NCI-H510A treated with DMSO at 0.1 percent for 48 hours (cell line): Measurements from ENCODE around the gene PHACTR2.
"Not testable (repeated sequence)": the region's sequence is repeated elsewhere in the genome, so short reads cannot be mapped to it uniquely, and the experiment has no call there.

Experiments
- DNase-seq: peaks from one replicate; lab custom pipeline; 2025; lab: John Stamatoyannopoulos, UW

The PHACTR2 gene

GRCh38 chr6:143677891-143678791 lies at the start of gene PHACTR2:
TSS of gene PHACTR2 (plus strand) at chr6:143677965. CDS start at chr6:143678164, 199 bp downstream.
- no peak for DNase-seq

GRCh38 chr6:143629104-143630080 lies 48.4 kb upstream of the PHACTR2 start:
- DNase-seq = no peak

GRCh38 chr6:143631196-143631595 lies 46.6 kb upstream of the PHACTR2 start:
- not testable (repeated sequence) for DNase-seq

GRCh38 chr6:143632894-143633293 lies 44.9 kb upstream of the PHACTR2 start:
- no peak for DNase-seq

- DNase-seq = no peak
These were observed 43.3 kb upstream of the PHACTR2 start for GRCh38 chr6:143634486-143634885.

- DNase-seq = no peak
These were observed 40.1 kb upstream of the PHACTR2 start for GRCh38 chr6:143637691-143638090.

- DNase-seq = no peak
These were observed 35.4 kb upstream of the PHACTR2 start for GRCh38 chr6:143642403-143642802.

GRCh38 chr6:143647191-143647590 lies 30.6 kb upstream of the PHACTR2 start:
- DNase-seq = no peak

GRCh38 chr6:143647732-143648131 lies 30.0 kb upstream of the PHACTR2 start:
- no peak for DNase-seq

- not testable (repeated sequence) for DNase-seq
These were observed 28.4 kb upstream of the PHACTR2 start for GRCh38 chr6:143649319-143649718.

- DNase-seq = not testable (repeated sequence)
These were observed 26.4 kb upstream of the PHACTR2 start for GRCh38 chr6:143651328-143651727.

GRCh38 chr6:143652841-143653331 lies 24.9 kb upstream of the PHACTR2 start:
- no peak for DNase-seq

GRCh38 chr6:143655541-143655940 lies 22.2 kb upstream of the PHACTR2 start:
- no peak for DNase-seq

- no peak for DNase-seq
These were observed 21.7 kb upstream of the PHACTR2 start for GRCh38 chr6:143656026-143656425.

- DNase-seq = no peak
These were observed 20.0 kb upstream of the PHACTR2 start for GRCh38 chr6:143657809-143658208.

- not testable (repeated sequence) for DNase-seq
These were observed 17.6 kb upstream of the PHACTR2 start for GRCh38 chr6:143660170-143660569.

GRCh38 chr6:143664171-143664570 lies 13.6 kb upstream of the PHACTR2 start:
- no peak for DNase-seq

GRCh38 chr6:143666007-143666406 lies 11.8 kb upstream of the PHACTR2 start:
- not testable (repeated sequence) for DNase-seq

GRCh38 chr6:143669483-143669882 lies 8.3 kb upstream of the PHACTR2 start:
- not testable (repeated sequence) for DNase-seq

GRCh38 chr6:143673669-143674068 lies 4.1 kb upstream of the PHACTR2 start:
- DNase-seq = no peak

GRCh38 chr6:143674483-143675381 lies 3.0 kb upstream of the PHACTR2 start:
- DNase-seq = no peak
